Eye (tissue), 1 donor: ENCODE results near the gene ATP6V1G2.
"Not testable (repeated sequence)": the region's sequence is repeated elsewhere in the genome, so short reads cannot be mapped to it uniquely, and the experiment has no call there.

Experiments
- DNase-seq: peaks from one replicate; pipeline ENCODE4 v3.0.0-alpha.2; 2015

The ATP6V1G2 gene

GRCh38 chr6:31528307-31528777 is 18.1 kb downstream of the ATP6V1G2 start:
- no peak for DNase-seq

- no peak for DNase-seq
These were observed 20.3 kb downstream of the ATP6V1G2 start for GRCh38 chr6:31525932-31526591.

- no peak for DNase-seq
These were observed 20.9 kb downstream of the ATP6V1G2 start for GRCh38 chr6:31525553-31525931.

- no peak for DNase-seq
These were observed 24.6 kb downstream of the ATP6V1G2 start for GRCh38 chr6:31521835-31522234.

- no peak for DNase-seq
These were observed 32.8 kb downstream of the ATP6V1G2 start for GRCh38 chr6:31513456-31514165.

GRCh38 chr6:31510007-31510406 is 36.4 kb downstream of the ATP6V1G2 start:
- no peak for DNase-seq

- not testable (repeated sequence) for DNase-seq
These were observed 37.4 kb downstream of the ATP6V1G2 start for GRCh38 chr6:31509036-31509435.

GRCh38 chr6:31502586-31502985 is 43.8 kb downstream of the ATP6V1G2 start:
- DNase-seq: no peak

- not testable (repeated sequence) for DNase-seq
These were observed 46.8 kb downstream of the ATP6V1G2 start for GRCh38 chr6:31499648-31500047.

- peak; percentile 25 for DNase-seq
These were observed 47.7 kb downstream of the ATP6V1G2 start for GRCh38 chr6:31498748-31499147.

- DNase-seq: peak; percentile 67
These were observed 48.6 kb downstream of the ATP6V1G2 start, which contains the start of gene MICB for GRCh38 chr6:31497531-31498476. TSS of gene MICB (plus strand) at chr6:31498145. CDS start at chr6:31498194, 49 bp downstream.

- not testable (repeated sequence) for DNase-seq
These were observed 49.6 kb downstream of the ATP6V1G2 start for GRCh38 chr6:31496826-31497225.

GRCh38 chr6:31495580-31495979 is 50.8 kb downstream of the ATP6V1G2 start:
- no peak for DNase-seq
